H1 (cell line): Measurements from ENCODE around the gene HEXIM2. TPM values are rescaled to one million over a fixed set of nuclear protein-coding genes. Genes with fewer than 3 reads are reported as not detected.
A peak's percentile ranks its signal among the peaks of the same experiment; 100 is the strongest.

ENCODE experiments used
- CBX5 ChIP-seq: fragments of 300-800, 300-1000 bp; sonication (generic); IDR thresholded peaks from 2 replicates; pipeline ENCODE4 v1.7.1; 2016; ENCODE audit warnings: antibody characterized with exemption, low read length, low read depth
- CHD7 ChIP-seq: fragments of 300-600 bp; sonication (generic); IDR thresholded peaks from 2 replicates; pipeline ENCODE4 v1.7.1; 2012; ENCODE audit warnings: low read length, moderate library complexity, mild to moderate bottlenecking, inconsistent platforms; ENCODE audit not compliant: insufficient replicate concordance
- KDM5A ChIP-seq: fragments of 200-600 bp; IDR thresholded peaks from 2 replicates; pipeline ENCODE4 v1.7.1; 2012; ENCODE audit warnings: mild to moderate bottlenecking, low read length, inconsistent platforms, mixed read lengths
- RAD21 ChIP-seq, 2 experiments: IDR thresholded peaks in 1 of 2; conservative IDR thresholded peaks in 1 of 2; 2 replicates each; pipeline ENCODE4 v1.6.1; 2011; ENCODE audit warnings: low read depth in 2 of 2, low read length in 2 of 2, improper control_type of control experiment in 1 of 2, inconsistent platforms in 1 of 2, mild to moderate bottlenecking in 1 of 2, moderate library complexity in 1 of 2
- RBBP5 ChIP-seq: IDR thresholded peaks from 2 replicates; pipeline ENCODE4 v1.7.1; 2012; ENCODE audit warnings: low read depth, mild to moderate bottlenecking, inconsistent platforms, low read length, moderate library complexity, borderline replicate concordance
- SIN3A ChIP-seq, 2 experiments: IDR thresholded peaks in 1 of 2; conservative IDR thresholded peaks in 1 of 2; 2 replicates each; pipeline ENCODE4 v1.6.1; 2011 to 2012; ENCODE audit warnings: low read length in 2 of 2, improper control_type of control experiment in 1 of 2, low read depth in 1 of 2, mild to moderate bottlenecking in 1 of 2
- USF2 ChIP-seq: IDR thresholded peaks from 2 replicates; pipeline ENCODE4 v1.6.1; 2011; ENCODE audit warnings: low read length, improper control_type of control experiment
- polyA plus RNA-seq, 7 experiments: library from polyadenylated mRNA; depleted of rRNA in 3 of 7; stranded (reverse) in 5 of 7; unstranded in 2 of 7; fragments of >200 nt in 5 of 7; fragments of 200-250 nt in 2 of 7; gene quantifications; 1 replicate in 5 of 7; 2 replicates in 1 of 7; 4 replicates in 1 of 7; pipeline versions ENCODE4 v1.2.1 to v1.2.3, GENCODE V29; 2011 to 2013; ENCODE audit warnings: missing spikeins in 2 of 7, mixed read lengths in 2 of 7
- total RNA-seq: library from RNA; stranded (reverse); fragmentation: NEBNext Ultra II Directional; extraction: Animal tissue kit (Norgen Biotek cat#: 25700); gene quantifications from 2 replicates; pipeline ENCODE4 v1.2.1, GENCODE V29; 2021

HEXIM2 gene
- total and polyA plus RNA-seq, 2 of the 8 experiments (the other 6 are each of a cell fraction or from before 2014, with no cell fraction given), result 7.5 to 13.2 TPM

- TF ChIP-seq CHD7 (no peak), KDM5A (no peak), RBBP5 (peak; percentile 36; the same call in 1 of the 2 replicates), USF2 (no peak), CBX5 (no peak), RAD21 (IDR thresholded peaks at IDR 0.05 in 1 of 2, conservative IDR thresholded peaks at IDR 0.05 in 1 of 2; ENCODE audit: low read depth in 2 of 2, low read length in 2 of 2) (no peak), SIN3A (conservative IDR thresholded peaks at IDR 0.05 in 1 of 2, IDR thresholded peaks at IDR 0.05 in 1 of 2; ENCODE audit: low read depth in 1 of 2, low read length in 2 of 2) (0 out of 4 replicates have a peak, but pooled peaks of 1 of the 2 experiments have one; percentile 10)
These were observed 17.3 kb upstream of the HEXIM2 start (continued) for GRCh38 chr17:45144199-45145034.
